HFFc6 (cell line): ENCODE data around the gene GRIK4. TPM values are rescaled to one million over a fixed set of nuclear protein-coding genes. Genes with fewer than 3 reads are reported as not detected.

Source experiments
- DNase-seq: peaks from one replicate; pipeline ENCODE4 v3.0.0-alpha.2; 2018
- H3K27ac Mint-ChIP-seq: 2 replicates; pipeline ENCODE4 v1.8.0; 2020; ENCODE audit warnings: mild to moderate bottlenecking, mixed read lengths
- H3K27me3 Mint-ChIP-seq: 2 replicates; pipeline ENCODE4 v1.8.0; 2021; ENCODE audit warnings: mild to moderate bottlenecking, moderate library complexity, mixed read lengths; ENCODE audit not compliant: insufficient read depth
- H3K36me3 Mint-ChIP-seq: 2 replicates; pipeline ENCODE4 v1.8.0; 2021; ENCODE audit warnings: low read depth, mixed read lengths
- H3K4me1 Mint-ChIP-seq: 2 replicates; pipeline ENCODE4 v1.8.0; 2020; ENCODE audit warnings: low read depth, mixed read lengths
- H3K4me3 Mint-ChIP-seq: 2 replicates; pipeline ENCODE4 v1.8.0; 2020; ENCODE audit warnings: mild to moderate bottlenecking, moderate library complexity, mixed read lengths
- H3K9me3 Mint-ChIP-seq: 2 replicates; pipeline ENCODE4 v1.8.0; 2020; ENCODE audit warnings: mild to moderate bottlenecking, mixed read lengths
- total RNA-seq, 6 experiments: library from RNA; stranded (reverse); fragmentation: NEBNext Ultra II Directional; extraction: Animal tissue kit (Norgen Biotek cat#: 25700); gene quantifications; 2 replicates in 1 of 6; 3 replicates in 5 of 6; pipeline ENCODE4 v1.2.3, GENCODE V29; 2021
- TF ChIP-seq, protein P1 (sequence below): fragments of 200-600 bp; sonication (generic); IDR thresholded peaks from 2 replicates; pipeline ENCODE4 v1.5.0; 2021; ENCODE audit warnings: antibody characterized with exemption, mild to moderate bottlenecking

Gene GRIK4
- total RNA-seq, 6 experiments from 2014 or later, result not detected

GRCh38 chr11:120646206-120646605, 134.7 kb downstream of the GRIK4 start:
- no peaks in the 10 kb centered on the region for H3K9me3 Mint-ChIP-seq
- no peak overlapping the region for H3K27ac Mint-ChIP-seq
- H3K4me3 Mint-ChIP-seq, result no peak overlapping the region
- no peaks in the 10 kb centered on the region for H3K36me3 Mint-ChIP-seq
- H3K4me1 Mint-ChIP-seq, result no peaks in the 10 kb centered on the region
- TF ChIP-seq, protein P1, sequence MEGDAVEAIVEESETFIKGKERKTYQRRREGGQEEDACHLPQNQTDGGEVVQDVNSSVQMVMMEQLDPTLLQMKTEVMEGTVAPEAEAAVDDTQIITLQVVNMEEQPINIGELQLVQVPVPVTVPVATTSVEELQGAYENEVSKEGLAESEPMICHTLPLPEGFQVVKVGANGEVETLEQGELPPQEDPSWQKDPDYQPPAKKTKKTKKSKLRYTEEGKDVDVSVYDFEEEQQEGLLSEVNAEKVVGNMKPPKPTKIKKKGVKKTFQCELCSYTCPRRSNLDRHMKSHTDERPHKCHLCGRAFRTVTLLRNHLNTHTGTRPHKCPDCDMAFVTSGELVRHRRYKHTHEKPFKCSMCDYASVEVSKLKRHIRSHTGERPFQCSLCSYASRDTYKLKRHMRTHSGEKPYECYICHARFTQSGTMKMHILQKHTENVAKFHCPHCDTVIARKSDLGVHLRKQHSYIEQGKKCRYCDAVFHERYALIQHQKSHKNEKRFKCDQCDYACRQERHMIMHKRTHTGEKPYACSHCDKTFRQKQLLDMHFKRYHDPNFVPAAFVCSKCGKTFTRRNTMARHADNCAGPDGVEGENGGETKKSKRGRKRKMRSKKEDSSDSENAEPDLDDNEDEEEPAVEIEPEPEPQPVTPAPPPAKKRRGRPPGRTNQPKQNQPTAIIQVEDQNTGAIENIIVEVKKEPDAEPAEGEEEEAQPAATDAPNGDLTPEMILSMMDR, result no peak
- H3K27me3 Mint-ChIP-seq, result peaks cover 46% of the 10 kb centered on the region
- DNase-seq, result no peak

DNA sequence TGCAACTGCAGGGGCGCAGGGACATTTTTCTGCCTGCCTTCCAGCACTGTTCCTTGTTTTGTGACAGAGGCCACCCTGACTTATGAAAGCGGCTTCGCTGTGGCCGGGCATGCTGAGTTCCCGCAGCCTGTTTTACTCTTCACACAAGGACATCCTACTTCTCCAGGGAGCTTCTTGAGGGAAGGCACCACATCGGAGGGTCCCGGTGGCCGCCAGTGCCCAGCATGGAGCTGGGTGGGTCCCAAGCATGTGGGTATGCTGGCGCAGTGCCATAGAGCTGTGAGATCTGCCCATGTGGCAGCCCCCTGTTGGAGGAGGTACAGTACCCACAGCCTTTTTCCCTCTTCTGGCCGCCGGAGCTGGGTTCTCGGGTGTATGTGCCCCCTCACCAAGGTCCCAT, 136.1 kb downstream of the GRIK4 start:
- no peaks in the 10 kb centered on the region for H3K36me3 Mint-ChIP-seq
- H3K27ac Mint-ChIP-seq, result no peak overlapping the region
- H3K4me1 Mint-ChIP-seq, result no peaks in the 10 kb centered on the region
- peaks cover 41% of the 10 kb centered on the region for H3K27me3 Mint-ChIP-seq
- H3K9me3 Mint-ChIP-seq, result no peaks in the 10 kb centered on the region
- DNase-seq, result no peak
- TF ChIP-seq, protein P1, result no peak
- no peak overlapping the region for H3K4me3 Mint-ChIP-seq

DNA sequence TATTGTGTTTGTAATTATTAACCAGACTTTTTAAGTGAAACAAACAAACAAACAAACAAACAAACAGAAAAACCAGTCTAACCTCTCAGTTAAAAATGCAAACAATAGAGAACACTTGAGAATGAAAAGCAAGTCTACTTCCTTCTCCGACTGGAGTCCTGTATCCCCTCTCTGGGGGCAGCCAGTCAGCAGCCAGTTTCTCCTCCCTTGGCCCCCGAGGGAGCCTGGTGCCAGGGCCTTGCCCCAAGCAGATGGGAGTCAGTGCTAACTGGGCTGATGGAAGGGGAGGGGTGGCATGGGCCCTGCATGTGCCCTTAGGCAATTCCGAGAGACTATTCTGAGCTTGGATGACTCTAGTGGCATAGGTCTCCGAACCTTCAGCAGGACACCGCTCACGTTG, 137.2 kb downstream of the GRIK4 start:
- Mint-ChIP-seq H3K27ac (no peak overlapping the region), H3K36me3 (no peaks in the 10 kb centered on the region), H3K9me3 (no peaks in the 10 kb centered on the region), H3K27me3 (peaks cover 34% of the 10 kb centered on the region), H3K4me3 (no peak overlapping the region), H3K4me1 (no peaks in the 10 kb centered on the region)
- DNase-seq, result no peak
- TF ChIP-seq, protein P1, result no peak

- H3K9me3 Mint-ChIP-seq, result no peaks in the 10 kb centered on the region
- H3K4me3 Mint-ChIP-seq, result no peak overlapping the region
- TF ChIP-seq, protein P1, result no peak
- H3K27me3 Mint-ChIP-seq, result peaks cover 32% of the 10 kb centered on the region
- H3K27ac Mint-ChIP-seq, result no peak overlapping the region
- H3K36me3 Mint-ChIP-seq, result no peaks in the 10 kb centered on the region
- no peaks in the 10 kb centered on the region for H3K4me1 Mint-ChIP-seq
- no peak for DNase-seq
Measured at GRCh38 chr11:120649316-120649715, 137.8 kb downstream of the GRIK4 start.

- Mint-ChIP-seq H3K27ac (no peak overlapping the region), H3K27me3 (peaks cover 24% of the 10 kb centered on the region), H3K4me1 (no peaks in the 10 kb centered on the region), H3K9me3 (no peaks in the 10 kb centered on the region), H3K36me3 (no peaks in the 10 kb centered on the region), H3K4me3 (no peak overlapping the region)
- no peak for DNase-seq
- TF ChIP-seq, protein P1, result no peak
Measured at GRCh38 chr11:120651396-120651795, 139.8 kb downstream of the GRIK4 start.

GRCh38 chr11:120651836-120652235, 140.3 kb downstream of the GRIK4 start:
- peaks cover 24% of the 10 kb centered on the region for H3K27me3 Mint-ChIP-seq
- H3K4me1 Mint-ChIP-seq, result no peaks in the 10 kb centered on the region
- TF ChIP-seq, protein P1, result no peak
- H3K36me3 Mint-ChIP-seq, result no peaks in the 10 kb centered on the region
- no peak for DNase-seq
- no peaks in the 10 kb centered on the region for H3K9me3 Mint-ChIP-seq
- H3K4me3 Mint-ChIP-seq, result no peak overlapping the region
- H3K27ac Mint-ChIP-seq, result no peak overlapping the region
